Ovary (tissue), 3 donors: ENCODE data around the gene NELL1.

Source experiments
- CTCF ChIP-seq, 3 donors: fragments of 450-650 bp in 2 of 3; fragments of 200-600 bp in 1 of 3; IDR thresholded peaks; one replicate each; pipeline versions ENCODE4 v1.5.1 to v1.8.0; 2016 to 2022; ENCODE audit warnings: antibody characterized with exemption in 3 of 3, mild to moderate bottlenecking in 1 of 3
- POLR2A ChIP-seq: fragments of 450-650 bp; IDR thresholded peaks from one replicate; pipeline ENCODE4 v1.6.1; 2017; ENCODE audit warnings: antibody characterized with exemption, mild to moderate bottlenecking, moderate library complexity
- donor health status: DM: no; HTN: no; CAD: no.

GRCh38 chr11:21198498-21198897 lies 529.1 kb downstream of the NELL1 start:
- TF ChIP-seq CTCF (IDR thresholded peaks at IDR 0.05) (no peak), POLR2A (no peak)
